KMS-11 (cell line): Measurements from ENCODE around the gene WDTC1.

ENCODE experiments used
- H2AFZ ChIP-seq: fragments of 200-600 bp; sonication (generic); 2 replicates; pipeline ENCODE4 v1.6.1; 2016; ENCODE audit warnings: antibody characterized with exemption, mixed run types, low read depth
- H3K27ac ChIP-seq: fragments of 200-600 bp; sonication (generic); 2 replicates; pipeline ENCODE4 v1.6.1; 2016; ENCODE audit warnings: mild to moderate bottlenecking, mixed run types
- H3K27me3 ChIP-seq: fragments of 200-600 bp; sonication (generic); 2 replicates; pipeline ENCODE4 v1.6.1; 2017; ENCODE audit warnings: mild to moderate bottlenecking, low read depth, mixed run types, moderate library complexity; ENCODE audit not compliant: insufficient read depth
- H3K36me3 ChIP-seq: fragments of 200-600 bp; sonication (generic); 2 replicates; pipeline ENCODE4 v1.6.1; 2017; ENCODE audit warnings: mild to moderate bottlenecking, mixed run types; ENCODE audit not compliant: insufficient read depth
- H3K4me1 ChIP-seq: fragments of 200-600 bp; sonication (generic); 2 replicates; pipeline ENCODE4 v1.6.1; 2016; ENCODE audit warnings: mild to moderate bottlenecking, low read depth, mixed run types; ENCODE audit not compliant: poor library complexity, severe bottlenecking
- H3K4me2 ChIP-seq: fragments of 200-600 bp; sonication (generic); 2 replicates; pipeline ENCODE4 v1.7.0; 2016; ENCODE audit warnings: mild to moderate bottlenecking, mixed run types
- H3K4me3 ChIP-seq: fragments of 200-600 bp; sonication (generic); IDR thresholded peaks from 2 replicates; pipeline ENCODE4 v1.6.1; 2017; ENCODE audit warnings: low read depth, low read length, mixed read lengths; ENCODE audit not compliant: insufficient read depth
- H3K79me2 ChIP-seq: fragments of 200-600 bp; sonication (generic); 2 replicates; pipeline ENCODE4 v1.6.1; 2016; ENCODE audit warnings: low read depth, mixed run types; ENCODE audit not compliant: insufficient read depth
- H3K9ac ChIP-seq: fragments of 200-600 bp; sonication (generic); 2 replicates; pipeline ENCODE4 v1.6.1; 2016; ENCODE audit warnings: mild to moderate bottlenecking, mixed run types
- H4K20me1 ChIP-seq: fragments of 200-600 bp; sonication (generic); 2 replicates; pipeline ENCODE4 v1.6.1; 2016; ENCODE audit warnings: mild to moderate bottlenecking, mixed run types; ENCODE audit not compliant: insufficient read depth
- CTCF ChIP-seq: fragments of 200-600 bp; sonication (generic); conservative IDR thresholded peaks from 2 replicates; pipeline ENCODE4 v1.6.1; 2017; ENCODE audit warnings: low read depth, mild to moderate bottlenecking, antibody characterized with exemption, low read length, moderate library complexity, mixed read lengths

The WDTC1 gene

GRCh38 chr1:27298632-27299384 is 64.4 kb downstream of the WDTC1 start:
- Histone ChIP-seq H3K27ac (no peak overlapping the region), H3K36me3 (no peaks in the 10 kb centered on the region), H3K4me1 (no peaks in the 10 kb centered on the region), H3K27me3 (no peaks in the 10 kb centered on the region), H3K4me3 (no peak overlapping the region), H4K20me1 (no peaks in the 10 kb centered on the region), H3K79me2 (no peaks in the 10 kb centered on the region), H2AFZ (no peak overlapping the region), H3K9ac (no peak overlapping the region), H3K4me2 (no peak overlapping the region)
- TF ChIP-seq CTCF: no peak

- Histone ChIP-seq H3K4me2 (no peak overlapping the region), H3K79me2 (no peaks in the 10 kb centered on the region), H3K9ac (no peak overlapping the region), H4K20me1 (no peaks in the 10 kb centered on the region), H3K36me3 (no peaks in the 10 kb centered on the region), H3K4me1 (no peaks in the 10 kb centered on the region), H3K4me3 (no peak overlapping the region), H3K27ac (no peak overlapping the region), H2AFZ (no peak overlapping the region), H3K27me3 (no peaks in the 10 kb centered on the region)
- no peak for TF ChIP-seq CTCF
These were observed 65.2 kb downstream of the WDTC1 start for GRCh38 chr1:27299385-27300271.

- H3K27me3 ChIP-seq: no peaks in the 10 kb centered on the region
- no peaks in the 10 kb centered on the region for H3K79me2 ChIP-seq
- no peak overlapping the region for H3K4me2 ChIP-seq
- H3K4me1 ChIP-seq: no peaks in the 10 kb centered on the region
- TF ChIP-seq CTCF: peak; percentile 86
- no peak overlapping the region for H3K9ac ChIP-seq
- H2AFZ ChIP-seq: no peak overlapping the region
- H4K20me1 ChIP-seq: no peaks in the 10 kb centered on the region
- H3K4me3 ChIP-seq: no peak overlapping the region
- H3K36me3 ChIP-seq: no peaks in the 10 kb centered on the region
- H3K27ac ChIP-seq: no peak overlapping the region
These were observed 66.1 kb downstream of the WDTC1 start for GRCh38 chr1:27300341-27301051.

GRCh38 chr1:27301052-27301422 is 66.6 kb downstream of the WDTC1 start:
- Histone ChIP-seq H3K27ac (no peak overlapping the region), H2AFZ (no peak overlapping the region), H3K4me3 (no peak overlapping the region), H3K4me1 (no peaks in the 10 kb centered on the region), H3K36me3 (no peaks in the 10 kb centered on the region), H3K4me2 (no peak overlapping the region), H3K27me3 (no peaks in the 10 kb centered on the region), H3K9ac (no peak overlapping the region), H4K20me1 (no peaks in the 10 kb centered on the region), H3K79me2 (no peaks in the 10 kb centered on the region)
- TF ChIP-seq CTCF: peak; percentile 29; the same call in 1 of the 2 replicates
